ENCODE results near the gene WIZ. TPM values are rescaled to one million over a fixed set of nuclear protein-coding genes. Genes with fewer than 3 reads are reported as not detected.
A peak's percentile ranks its signal among the peaks of the same experiment; 100 is the strongest.
"Not testable (repeated sequence)": the region's sequence is repeated elsewhere in the genome, so short reads cannot be mapped to it uniquely, and the experiment has no call there.

The WIZ gene
- total RNA-seq, 1 donor from 2014 or later, result 21.6 TPM

DNA sequence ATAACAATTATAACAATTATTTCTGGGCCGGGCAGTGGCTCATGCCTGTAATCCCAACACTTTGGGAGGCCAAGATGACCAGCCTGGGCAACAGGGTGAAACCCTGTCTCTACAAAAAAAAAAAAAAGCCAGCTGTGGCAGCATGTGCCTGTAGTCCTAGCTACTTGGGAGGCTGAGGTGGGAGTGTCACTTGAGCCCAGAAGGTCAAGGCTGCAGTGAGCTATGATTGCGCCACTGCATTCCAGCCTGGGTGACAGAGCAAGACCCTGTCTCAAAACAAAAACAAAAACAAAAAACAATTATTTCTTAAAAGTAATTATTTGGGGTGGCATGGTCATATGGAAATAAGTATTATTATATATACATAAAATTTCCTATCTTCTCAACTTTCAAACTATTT, 38.4 kb downstream of the WIZ start:
- DNase-seq (ENCODE audit: low read depth), result peak; percentile 48

DNA sequence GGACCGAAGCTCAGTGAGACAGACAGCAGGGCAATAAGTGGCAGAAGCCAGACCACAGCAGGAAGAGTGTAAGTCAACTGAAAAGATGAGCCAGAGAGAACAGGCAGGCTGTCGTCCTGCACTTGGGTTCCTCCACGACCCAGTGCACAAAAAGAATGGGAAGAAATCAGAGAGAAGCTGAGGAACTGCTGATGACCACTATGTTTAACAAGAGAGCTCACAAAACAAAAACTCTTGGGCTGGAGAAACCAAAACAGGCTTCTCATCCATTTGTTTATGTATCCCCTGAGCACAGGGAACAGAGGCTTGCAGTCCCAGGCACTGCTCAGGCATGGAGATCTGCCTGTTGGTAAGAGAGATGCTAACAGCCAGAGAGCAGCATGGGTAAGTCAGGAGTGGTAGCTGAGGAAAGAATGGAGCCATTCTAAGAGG, 45.0 kb downstream of the WIZ start:
- DNase-seq (ENCODE audit: low read depth), result no peak

DNA sequence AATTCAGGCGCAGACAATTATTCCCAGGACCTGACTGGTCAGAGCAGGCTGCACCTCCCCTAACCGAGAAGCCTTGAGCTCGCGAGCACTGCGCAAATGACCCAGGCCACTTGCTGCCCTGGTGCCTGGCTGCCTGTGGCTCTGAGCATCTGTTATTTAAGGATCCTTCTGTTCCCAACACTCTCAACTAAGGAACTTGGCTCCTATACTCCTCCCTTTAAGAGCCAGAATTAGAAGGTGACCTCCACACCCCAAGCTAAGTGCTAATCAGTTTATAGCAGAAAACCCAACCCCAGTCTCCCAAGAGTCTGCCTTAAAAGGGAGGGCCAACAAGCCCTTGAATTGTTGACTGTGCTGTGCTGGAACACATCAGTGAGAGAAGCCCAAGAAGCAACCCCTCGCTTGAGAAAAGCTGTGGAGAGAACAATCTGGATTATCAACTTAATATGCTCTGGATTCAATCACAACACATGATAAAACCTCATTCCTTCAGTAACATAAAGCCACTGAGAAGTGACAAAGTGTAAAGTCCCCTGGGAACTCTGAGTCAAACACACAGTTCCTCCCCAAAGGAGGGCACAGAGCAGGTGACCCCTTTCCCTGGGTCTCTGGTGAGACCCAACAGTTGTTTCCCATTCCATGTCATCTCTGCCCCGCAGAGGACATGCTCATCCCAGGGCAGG, 45.5 kb downstream of the WIZ start:
- peak; percentile 82 for DNase-seq (ENCODE audit: low read depth)

GRCh38 chr19:15403151-15403531, 46.6 kb downstream of the WIZ start:
- no peak for DNase-seq (ENCODE audit: low read depth)

DNA sequence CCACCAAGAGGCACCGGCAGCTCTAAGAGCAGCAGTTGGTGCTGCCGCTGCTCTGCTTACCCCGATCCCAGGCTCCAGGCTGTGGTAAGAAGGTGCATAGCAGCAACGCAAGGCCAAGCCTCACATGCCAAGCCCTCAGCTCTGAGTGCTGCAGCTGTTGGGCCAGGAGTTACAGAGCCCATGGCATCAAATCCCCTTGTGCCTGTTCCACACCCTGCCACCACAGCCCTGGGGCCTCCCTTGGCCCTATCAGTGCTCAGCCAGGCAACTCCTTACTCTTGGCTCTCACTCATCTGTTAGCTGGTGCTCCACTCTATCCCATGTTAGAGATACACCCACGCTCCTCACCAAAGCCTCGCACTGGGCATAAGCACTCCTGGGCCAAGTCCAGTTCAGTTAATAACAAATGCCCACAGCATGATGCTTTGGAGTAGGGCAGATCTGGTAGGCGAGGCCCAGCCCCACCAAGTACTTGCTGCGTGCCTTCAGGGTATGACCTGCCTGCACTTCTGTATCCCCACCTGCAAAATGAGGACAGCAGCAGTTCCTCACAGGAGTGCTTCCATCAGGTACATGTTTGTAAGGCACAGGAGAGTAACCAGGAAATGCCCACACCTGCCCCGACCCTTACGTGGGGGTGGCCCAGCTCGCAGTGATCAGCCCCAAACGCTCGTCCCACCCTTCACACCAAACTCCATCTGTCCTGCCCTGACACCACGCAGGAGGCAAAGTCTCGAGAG, 47.2 kb downstream of the WIZ start:
- DNase-seq (ENCODE audit: low read depth), result peak; percentile 94

GRCh38 chr19:15401397-15401710, 48.4 kb downstream of the WIZ start:
- no peak for DNase-seq (ENCODE audit: low read depth)

- no peak for DNase-seq (ENCODE audit: low read depth)
These were observed 49.0 kb downstream of the WIZ start for GRCh38 chr19:15400521-15401396.

DNA sequence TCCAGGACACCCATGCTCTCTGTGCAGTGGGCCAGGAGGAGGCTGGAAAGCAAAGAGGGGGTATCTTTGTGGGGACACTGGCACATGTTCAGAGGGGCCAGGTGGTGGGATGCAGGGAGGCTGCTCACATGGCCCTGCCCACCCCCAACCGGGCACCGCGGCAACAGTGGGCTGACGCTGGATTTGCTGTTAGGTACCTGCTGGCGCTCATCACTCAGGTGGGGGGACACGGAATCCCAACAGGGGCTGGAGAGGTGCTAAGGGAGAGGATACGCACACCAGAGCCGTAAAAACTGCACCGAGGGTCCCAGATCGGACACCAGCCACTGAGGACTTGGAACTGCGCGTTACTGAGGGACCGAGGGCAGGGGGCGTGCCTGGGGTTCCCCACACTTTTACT, 50.1 kb downstream of the WIZ start:
- no peak for DNase-seq (ENCODE audit: low read depth)

GRCh38 chr19:15399234-15399515, 50.6 kb downstream of the WIZ start:
- no peak for DNase-seq (ENCODE audit: low read depth)

- DNase-seq (ENCODE audit: low read depth), result no peak
These were observed 51.1 kb downstream of the WIZ start for GRCh38 chr19:15398501-15399233.

- DNase-seq (ENCODE audit: low read depth), result no peak
These were observed 52.0 kb downstream of the WIZ start for GRCh38 chr19:15397782-15398181.

DNA sequence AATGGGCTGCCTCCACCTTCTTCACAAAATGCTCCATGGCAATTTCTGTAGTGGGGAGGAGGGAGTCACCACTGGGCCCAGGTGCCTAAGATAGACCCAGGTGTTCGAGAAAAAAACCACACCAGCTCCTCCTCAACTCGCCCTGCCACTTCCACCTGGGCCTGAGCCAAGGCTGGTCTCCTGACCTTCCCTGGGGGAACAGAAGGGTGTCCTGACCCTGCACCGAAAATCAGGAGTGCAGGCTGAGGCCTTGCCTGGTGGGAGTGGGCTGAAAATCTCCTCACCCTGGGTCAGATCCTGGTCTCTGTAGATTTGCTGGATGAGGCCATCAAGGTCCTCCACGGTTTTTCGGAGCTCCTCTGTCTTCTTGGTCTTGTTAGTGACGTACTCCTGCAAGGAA, 52.5 kb downstream of the WIZ start:
- no peak for DNase-seq (ENCODE audit: low read depth)

- DNase-seq (ENCODE audit: low read depth), result no peak
These were observed 53.3 kb downstream of the WIZ start for GRCh38 chr19:15396436-15396835.

DNA sequence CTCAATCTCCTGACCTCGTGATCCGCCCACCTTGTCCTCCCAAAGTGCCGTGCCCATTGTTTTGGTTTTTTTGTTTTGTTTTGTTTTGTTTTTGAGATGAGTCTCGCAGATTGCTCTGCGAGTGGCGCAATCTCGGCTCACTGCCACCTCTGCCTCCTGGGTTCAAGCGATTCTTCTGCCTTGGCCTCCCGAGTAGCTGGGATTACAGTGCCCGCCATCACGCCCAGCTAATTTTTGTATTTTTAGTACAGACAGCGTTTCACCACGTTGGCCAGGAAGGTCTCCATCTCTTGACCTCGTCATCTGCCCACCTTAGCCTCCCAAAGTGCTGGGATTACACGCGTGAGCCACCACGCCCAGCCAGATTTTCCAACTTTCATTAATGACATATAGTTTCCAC, 54.5 kb downstream of the WIZ start:
- DNase-seq (ENCODE audit: low read depth), result not testable (repeated sequence)

GRCh38 chr19:15394426-15394825, 55.3 kb downstream of the WIZ start:
- DNase-seq (ENCODE audit: low read depth), result no peak

DNA sequence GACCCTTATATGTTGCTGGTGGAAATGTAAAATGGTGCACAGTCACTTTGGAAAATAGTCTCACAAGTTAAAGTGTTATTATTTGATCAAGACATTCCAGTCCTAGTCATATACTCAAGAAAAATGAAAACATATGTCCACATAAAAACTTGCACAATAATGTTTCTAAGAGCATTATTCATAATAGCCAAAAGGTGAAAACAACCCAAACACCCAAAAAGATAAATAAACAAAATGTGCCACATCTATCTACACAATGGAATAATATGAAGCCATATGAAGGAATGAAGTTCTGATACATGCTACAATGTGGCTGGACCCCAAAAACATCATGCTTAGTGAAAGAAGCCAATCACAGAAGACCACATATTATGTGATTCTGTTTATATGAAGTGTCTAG, 55.8 kb downstream of the WIZ start:
- DNase-seq (ENCODE audit: low read depth), result no peak

DNA sequence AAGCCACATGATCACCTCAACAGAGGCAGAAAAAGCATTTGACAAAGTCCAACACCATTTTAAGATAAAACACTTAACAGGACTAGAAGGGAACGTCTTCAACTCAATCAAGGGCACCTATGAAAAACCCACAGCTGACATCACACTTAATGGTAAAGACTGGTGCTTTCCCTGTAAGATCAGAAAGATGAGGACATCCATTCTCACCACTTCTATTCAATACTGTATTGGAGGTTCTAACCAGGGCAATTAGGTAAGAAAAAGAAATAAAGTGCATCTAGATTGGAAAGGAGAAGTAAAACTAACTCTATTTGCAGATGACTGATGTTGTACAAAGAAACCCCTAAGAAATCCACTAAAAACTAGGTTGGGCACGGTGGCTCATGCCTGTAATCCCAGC, 58.9 kb downstream of the WIZ start:
- DNase-seq (ENCODE audit: low read depth), result no peak

- no peak for DNase-seq (ENCODE audit: low read depth)
These were observed 67.9 kb downstream of the WIZ start for GRCh38 chr19:15381864-15382263.

DNA sequence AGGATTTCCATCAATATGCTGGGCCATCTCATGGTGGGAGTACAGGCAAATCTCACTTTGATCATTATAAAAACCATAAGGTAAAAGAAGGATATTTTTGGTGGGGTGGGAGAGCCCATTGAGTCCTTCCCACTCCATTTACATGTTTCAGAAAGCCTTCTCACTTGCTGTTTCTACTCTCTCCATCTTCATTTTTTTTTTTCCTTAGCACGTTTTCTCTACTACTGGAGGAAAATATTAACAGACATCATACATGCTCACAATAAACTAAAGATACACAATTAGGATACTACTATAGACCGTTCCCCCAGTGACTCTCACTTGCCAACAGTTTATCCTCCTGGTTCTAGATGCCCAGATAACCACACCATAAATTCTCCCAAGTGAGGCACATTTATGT, 68.3 kb downstream of the WIZ start:
- DNase-seq (ENCODE audit: low read depth), result no peak

GRCh38 chr19:15379999-15380647, 69.6 kb downstream of the WIZ start:
- DNase-seq (ENCODE audit: low read depth), result peak; percentile 61

All from myocyte (in vitro differentiated cells).